Heart left ventricle (tissue), 13 donors: Measurements from ENCODE around the gene ZNF575.

Source experiments
- CTCF ChIP-seq, 12 donors: fragments of 200-600 bp; sonication (generic) in 4 of 12; IDR thresholded peaks; one replicate each; pipeline versions ENCODE4 v1.5.0 to v1.8.0; 2018 to 2022; ENCODE audit warnings: antibody characterized with exemption in 12 of 12, mild to moderate bottlenecking in 5 of 12
- POLR2A ChIP-seq, 2 donors: fragments of 450-650 bp; IDR thresholded peaks; one replicate each; pipeline ENCODE4 v1.6.1; 2017; ENCODE audit warnings: antibody characterized with exemption in 2 of 2, mild to moderate bottlenecking in 2 of 2, moderate library complexity in 2 of 2
- donor health status: ischemic (EF 13 %, LVEDD 7.1; RV severe dilation, severe dysfunction).
- donor health status: DM: no; HTN: yes; CAD: no.
- donor health status: DM: no; HTN: no; CAD: no.
- donor health status: ischemic (EF 25% LVEDD 6.9; RV normal size, moderate dysfunction).
- donor health status: ischemic (EF 25% LVEDD 5.7; RV mildly dilated, moderate dysfunction).
- donor health status: ischemic (EF 35%, LVEDD 5.7; RV mildly dilated, moderate dysfunction).
- donor health status: nonischemic (EF 11% LVEDD 7.7; RV severe dilation, severe dysfunction).
- donor health status: DM: yes; HTN: yes; CAD: no.
- donor health status: PGD.
- donor health status: ischemic (EF 29% LVEDD 5.4; RV normal size, mild dysfunction).
- donor health status: nonischemic (EF 23%, LVEDD 6.1; RV moderate dilation, normal function).

GRCh38 chr19:43553656-43554055 is 20.7 kb downstream of the ZNF575 start:
- TF ChIP-seq POLR2A (IDR thresholded peaks at IDR 0.05) (no peak), CTCF (IDR thresholded peaks at IDR 0.05) (no peak)
